ENCODE measurements around the gene ZDHHC14. TPM values are rescaled to one million over a fixed set of nuclear protein-coding genes. Genes with fewer than 3 reads are reported as not detected.
"Not testable (repeated sequence)": the region's sequence is repeated elsewhere in the genome, so short reads cannot be mapped to it uniquely, and the experiment has no call there.

ZDHHC14 gene
- polyA plus RNA-seq, 1 donor: 19.1 TPM

DNA sequence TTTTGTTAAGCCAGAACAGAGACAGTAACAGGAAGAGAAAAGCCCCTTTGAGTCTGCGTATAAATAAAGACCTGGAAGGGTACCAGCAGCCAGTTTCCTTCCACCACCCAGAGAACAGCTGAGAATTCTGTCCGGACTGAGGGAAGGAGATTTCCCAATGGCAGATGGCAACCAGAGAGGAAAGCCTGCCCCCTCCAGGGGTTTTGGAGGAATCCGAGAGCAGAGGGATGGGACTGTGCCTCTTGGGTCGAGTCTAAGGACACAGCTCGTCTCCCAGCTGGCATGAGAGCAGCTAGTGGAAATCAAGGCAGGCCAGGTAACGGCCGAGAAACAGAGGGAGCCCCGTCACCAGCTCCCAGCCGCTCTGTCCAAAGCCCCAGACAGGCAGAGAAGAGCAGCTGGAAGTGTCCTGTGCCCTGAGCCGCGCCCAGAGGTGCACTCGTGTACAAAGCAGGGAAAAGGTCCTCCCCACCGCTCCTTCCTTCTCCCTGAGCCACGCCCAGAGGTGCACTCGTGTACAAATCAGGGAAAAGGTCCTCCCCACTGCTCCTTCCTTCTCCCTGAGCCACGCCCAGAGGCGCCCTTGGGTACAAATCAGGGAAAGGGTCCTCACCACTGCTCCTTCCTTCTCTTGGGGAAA lies 308.1 kb downstream of the ZDHHC14 start:
- DNase-seq: no peak

- no peak for DNase-seq
These were observed 308.9 kb downstream of the ZDHHC14 start for GRCh38 chr6:157689875-157690274.

GRCh38 chr6:157690441-157691210 lies 309.6 kb downstream of the ZDHHC14 start:
- no peak for DNase-seq

DNA sequence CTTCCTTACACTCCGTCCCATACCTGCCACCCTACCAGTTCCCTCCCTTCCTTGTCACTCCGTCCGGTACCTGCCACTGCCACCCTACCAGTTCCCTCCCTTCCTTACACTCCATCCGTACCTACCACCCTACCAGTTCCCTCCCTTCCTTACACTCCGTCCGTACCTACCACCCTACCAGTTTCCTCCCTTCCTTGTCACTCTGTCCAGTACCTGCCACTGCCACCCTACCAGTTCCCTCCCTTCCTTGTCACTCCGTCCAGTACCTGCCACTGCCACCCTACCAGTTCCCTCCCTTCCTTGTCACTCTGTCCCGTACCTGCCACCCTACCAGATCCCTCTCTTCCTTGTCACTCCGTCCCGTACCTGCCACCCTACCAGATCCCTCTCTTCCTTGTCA lies 310.6 kb downstream of the ZDHHC14 start:
- DNase-seq: not testable (repeated sequence)

DNA sequence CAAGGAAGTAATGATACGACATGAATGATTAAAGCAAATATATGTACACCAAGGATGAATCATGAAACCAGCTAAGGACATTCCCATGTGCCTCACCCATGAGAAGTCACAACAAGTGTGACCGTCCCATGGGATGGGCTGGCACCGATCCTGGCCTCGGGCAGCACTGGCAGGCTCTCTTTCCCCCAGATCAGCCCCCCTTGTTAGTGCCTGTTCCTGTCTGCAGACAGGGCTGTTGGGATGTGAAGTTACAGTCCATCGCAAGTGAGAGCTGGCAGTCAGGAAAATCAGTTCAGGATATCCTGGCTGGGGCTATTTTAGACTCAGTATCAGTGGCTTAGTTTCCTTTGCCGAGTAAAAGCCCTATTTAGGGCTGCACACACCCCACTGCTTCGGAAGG lies 312.9 kb downstream of the ZDHHC14 start:
- DNase-seq: no peak

- DNase-seq: no peak
These were observed 314.5 kb downstream of the ZDHHC14 start for GRCh38 chr6:157695301-157696040.

GRCh38 chr6:157699777-157700636 lies 319.0 kb downstream of the ZDHHC14 start:
- no peak for DNase-seq

- DNase-seq: not testable (repeated sequence)
These were observed 325.4 kb downstream of the ZDHHC14 start for GRCh38 chr6:157706351-157706750.

DNA sequence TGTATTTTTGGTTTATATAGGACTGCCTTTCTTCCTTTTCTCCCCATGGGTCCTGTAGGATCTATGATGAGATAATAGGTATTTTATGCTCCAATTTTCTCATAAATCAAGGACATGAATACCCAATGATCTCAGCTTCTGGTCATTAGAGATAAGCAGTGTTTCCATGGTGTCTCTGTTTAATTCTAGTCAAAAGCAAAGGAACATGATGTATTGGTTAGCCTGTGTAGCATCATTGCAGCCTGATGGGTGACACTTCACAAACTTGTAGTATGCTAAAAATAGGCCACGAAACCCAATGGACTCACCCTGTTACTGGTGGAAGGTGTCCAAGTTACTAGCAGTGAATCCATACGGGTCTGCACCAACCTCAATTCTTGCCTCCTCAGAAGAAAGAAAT lies 325.9 kb downstream of the ZDHHC14 start:
- DNase-seq: no peak

GRCh38 chr6:157707576-157707975 lies 326.6 kb downstream of the ZDHHC14 start:
- no peak for DNase-seq

DNA sequence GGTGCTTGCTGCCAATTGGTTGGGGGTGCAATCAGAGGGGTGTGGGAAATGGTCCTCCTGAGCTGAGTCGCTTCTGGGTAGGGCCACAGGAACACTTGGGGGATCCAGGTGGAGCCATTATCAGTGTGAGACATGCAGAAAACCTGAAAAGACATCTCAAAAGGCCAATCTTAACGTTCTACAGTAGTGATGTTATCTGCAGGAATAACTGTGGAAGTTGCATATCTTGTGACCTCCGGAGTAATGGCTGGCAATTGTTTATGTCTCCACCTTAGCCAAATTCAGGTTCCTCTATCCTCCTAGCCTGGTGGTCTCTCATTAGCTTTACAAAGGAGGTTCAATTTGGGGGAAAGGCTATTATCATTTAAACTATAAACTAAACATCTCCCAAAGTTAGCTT lies 327.2 kb downstream of the ZDHHC14 start:
- no peak for DNase-seq

GRCh38 chr6:157708933-157709332 lies 327.9 kb downstream of the ZDHHC14 start:
- DNase-seq: no peak

DNA sequence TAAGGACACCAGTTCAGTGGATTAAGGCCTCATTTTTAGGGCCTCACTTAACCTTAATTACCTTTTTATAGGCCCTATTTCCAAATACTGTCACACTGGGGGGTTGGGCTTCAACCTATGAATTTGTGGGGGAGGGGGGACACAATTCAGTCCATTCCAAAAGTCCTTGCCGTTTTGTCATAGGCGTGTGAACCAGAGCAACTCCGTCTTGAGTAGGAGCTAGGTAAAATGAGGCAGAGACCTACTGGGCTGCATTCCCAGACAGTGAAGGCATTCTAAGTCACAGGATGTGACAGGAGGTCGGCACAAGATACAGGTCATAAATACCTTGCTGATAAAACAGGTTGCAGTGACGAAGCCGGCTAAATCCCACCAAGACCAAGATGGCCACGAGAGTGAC lies 328.6 kb downstream of the ZDHHC14 start:
- DNase-seq: no peak

GRCh38 chr6:157710604-157711003 lies 329.6 kb downstream of the ZDHHC14 start:
- DNase-seq: no peak

DNA sequence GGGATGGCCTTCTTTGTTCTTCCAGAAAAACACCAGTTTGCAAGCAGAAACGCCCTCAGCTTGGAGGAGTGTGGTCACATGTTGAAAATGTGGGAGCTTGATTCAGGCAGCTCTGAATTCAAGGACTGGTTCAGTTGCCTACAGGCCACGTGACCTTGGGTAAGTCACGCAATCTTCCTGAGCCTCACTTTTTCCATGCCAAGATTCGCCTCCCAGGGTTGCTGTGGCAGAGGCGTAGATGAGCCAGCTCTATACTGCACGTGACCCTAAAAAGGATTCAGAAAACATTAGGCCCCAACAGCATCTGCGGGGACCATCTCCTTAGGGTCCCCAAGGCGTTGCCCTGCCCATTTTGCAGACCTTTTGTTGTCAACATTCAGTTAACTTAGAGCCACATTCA lies 330.1 kb downstream of the ZDHHC14 start:
- DNase-seq: no peak

DNA sequence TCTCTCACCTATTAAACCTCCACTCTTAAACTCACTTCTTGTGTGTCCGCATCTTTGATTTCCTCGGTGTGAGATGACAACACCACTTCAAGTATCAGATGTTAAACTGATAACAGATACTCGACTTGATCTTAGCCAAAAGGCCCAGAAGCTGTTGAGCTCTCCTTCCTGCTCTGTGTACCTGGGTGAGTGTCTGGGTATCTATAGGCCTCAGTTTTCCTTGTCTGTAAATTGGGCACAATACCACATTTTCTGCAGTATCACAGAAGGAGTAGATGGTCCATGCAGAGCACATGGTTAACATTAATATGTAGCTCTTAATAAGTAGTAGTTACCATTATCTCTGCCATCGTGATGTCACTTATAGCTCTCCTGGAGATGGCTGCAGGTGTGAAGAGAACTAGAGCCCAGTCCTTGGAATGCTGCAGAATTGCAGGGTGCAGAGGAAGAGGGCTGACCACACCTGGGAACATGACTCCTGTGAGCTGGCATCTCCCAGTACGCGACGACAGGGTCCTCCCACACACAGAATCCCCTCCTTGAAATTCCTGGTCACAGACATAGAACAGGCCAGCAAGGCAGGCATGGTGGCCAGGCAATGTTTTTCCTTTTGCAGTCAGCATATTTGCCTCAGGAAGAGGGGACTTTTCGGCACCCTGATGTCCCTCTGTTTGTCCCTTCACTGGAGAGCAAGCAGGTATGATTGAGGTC lies 331.8 kb downstream of the ZDHHC14 start:
- no peak for DNase-seq

DNA sequence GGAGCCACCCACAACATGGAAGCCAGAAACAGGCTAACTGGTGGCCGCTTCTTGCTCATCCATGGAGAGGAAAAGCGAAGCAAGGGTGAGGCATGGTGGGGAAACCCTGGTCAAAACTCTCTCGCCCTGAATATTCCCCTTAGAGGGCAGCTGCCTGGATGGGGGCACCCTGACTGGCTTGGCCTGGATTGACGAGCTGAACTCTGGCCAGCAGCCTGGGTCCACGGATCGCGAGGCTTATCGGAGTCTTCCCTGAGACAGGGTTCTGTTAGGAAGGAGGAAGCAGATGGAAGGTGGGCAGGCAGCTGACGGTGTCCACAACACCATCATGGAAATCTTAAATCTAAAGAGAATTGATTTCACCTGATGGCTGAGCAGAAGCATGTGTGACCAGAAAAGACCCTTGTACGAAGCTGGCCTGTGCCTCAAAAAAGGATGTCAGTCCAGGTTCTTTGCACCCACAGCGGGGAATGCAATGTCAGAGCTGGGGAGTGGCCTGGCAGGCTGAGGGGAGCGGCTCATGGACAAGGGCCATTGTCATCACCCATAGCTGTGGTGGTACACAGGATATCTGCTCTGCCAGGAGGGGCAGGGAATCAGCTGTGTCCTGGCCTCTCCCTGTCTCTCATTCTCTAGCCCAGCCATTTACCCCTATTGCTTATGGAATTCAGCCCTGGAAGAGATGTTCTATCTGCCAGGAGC lies 332.6 kb downstream of the ZDHHC14 start:
- DNase-seq: no peak

DNA sequence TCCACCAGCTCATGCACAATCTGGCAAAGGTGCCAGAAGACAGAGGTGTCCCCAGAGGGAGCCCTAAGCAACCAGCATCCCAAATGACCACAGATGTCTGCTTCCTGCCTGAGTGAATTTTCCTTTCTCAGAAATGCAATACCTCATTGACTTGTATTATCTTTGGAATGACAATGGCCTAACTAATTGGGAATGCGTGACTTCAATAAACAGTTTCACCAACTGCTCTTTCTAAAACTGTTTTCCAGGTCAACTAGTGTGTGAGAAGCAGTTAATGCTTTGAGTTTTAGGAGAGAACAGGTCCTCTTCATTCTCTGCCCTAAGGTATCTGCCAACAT lies 333.1 kb downstream of the ZDHHC14 start:
- DNase-seq: no peak

GRCh38 chr6:157715728-157716164 lies 334.8 kb downstream of the ZDHHC14 start:
- no peak for DNase-seq

GRCh38 chr6:157716251-157716995 lies 335.4 kb downstream of the ZDHHC14 start:
- DNase-seq: no peak

Measured in left kidney (tissue), 2 donors.